ENCODE data around the gene LHFPL6.

LHFPL6 gene

GRCh38 chr13:39590466-39591036, 12.4 kb downstream of the LHFPL6 start:
- DNase-seq: no peak

- DNase-seq: no peak
Measured at GRCh38 chr13:39588384-39588783, 14.6 kb downstream of the LHFPL6 start.

- no peak for DNase-seq
Measured at GRCh38 chr13:39587939-39588338, 15.1 kb downstream of the LHFPL6 start.

- no peak for DNase-seq
Measured at GRCh38 chr13:39586958-39587605, 15.9 kb downstream of the LHFPL6 start.

GRCh38 chr13:39586151-39586550, 16.8 kb downstream of the LHFPL6 start:
- DNase-seq: no peak

- no peak for DNase-seq
Measured at GRCh38 chr13:39585219-39585618, 17.8 kb downstream of the LHFPL6 start.

- DNase-seq: no peak
Measured at GRCh38 chr13:39580881-39581575, 22.0 kb downstream of the LHFPL6 start.

- DNase-seq: no peak
Measured at GRCh38 chr13:39578821-39579291, 24.1 kb downstream of the LHFPL6 start.

- no peak for DNase-seq
Measured at GRCh38 chr13:39577838-39578491, 25.0 kb downstream of the LHFPL6 start.

- no peak for DNase-seq
Measured at GRCh38 chr13:39577203-39577602, 25.8 kb downstream of the LHFPL6 start.

GRCh38 chr13:39575641-39576238, 27.3 kb downstream of the LHFPL6 start:
- DNase-seq: no peak

- no peak for DNase-seq
Measured at GRCh38 chr13:39571502-39572092, 31.4 kb downstream of the LHFPL6 start.

- no peak for DNase-seq
Measured at GRCh38 chr13:39567569-39567968, 35.4 kb downstream of the LHFPL6 start.

GRCh38 chr13:39566216-39566869, 36.6 kb downstream of the LHFPL6 start:
- no peak for DNase-seq

GRCh38 chr13:39565036-39565949, 37.7 kb downstream of the LHFPL6 start:
- DNase-seq: no peak

- no peak for DNase-seq
Measured at GRCh38 chr13:39563470-39563735, 39.6 kb downstream of the LHFPL6 start.

- no peak for DNase-seq
Measured at GRCh38 chr13:39561971-39562370, 41.0 kb downstream of the LHFPL6 start.

- no peak for DNase-seq
Measured at GRCh38 chr13:39559847-39560246, 43.1 kb downstream of the LHFPL6 start.

- no peak for DNase-seq
Measured at GRCh38 chr13:39557285-39557955, 45.6 kb downstream of the LHFPL6 start.

GRCh38 chr13:39556866-39557265, 46.1 kb downstream of the LHFPL6 start:
- DNase-seq: no peak

GRCh38 chr13:39554371-39554770, 48.6 kb downstream of the LHFPL6 start:
- DNase-seq: no peak

All from GDM1 (cell line).